GM18511 (cell line): ENCODE results near the gene NOXA1.

Experiments used
- ATAC-seq: cut with Tn5 transposase; IDR thresholded peaks from one replicate; pipeline ENCODE4 v1.9.1; 2021; ENCODE audit warnings: mild to moderate bottlenecking, moderate library complexity; ENCODE audit not compliant: unreplicated experiment

NOXA1 gene

GRCh38 chr9:137387114-137387890, 35.9 kb upstream of the NOXA1 start:
- ATAC-seq = no peak

- no peak for ATAC-seq
Measured at GRCh38 chr9:137387891-137388560, 35.2 kb upstream of the NOXA1 start.

- ATAC-seq = no peak
Measured at GRCh38 chr9:137388589-137389427, 34.4 kb upstream of the NOXA1 start.

GRCh38 chr9:137389428-137389746, 33.8 kb upstream of the NOXA1 start:
- ATAC-seq = no peak

- no peak for ATAC-seq
Measured at GRCh38 chr9:137390553-137391410, 32.4 kb upstream of the NOXA1 start.

- ATAC-seq = no peak
Measured at GRCh38 chr9:137391411-137391754, 31.8 kb upstream of the NOXA1 start.

GRCh38 chr9:137392232-137393007, 30.8 kb upstream of the NOXA1 start:
- ATAC-seq = no peak

- no peak for ATAC-seq
Measured at GRCh38 chr9:137393176-137394150, 29.7 kb upstream of the NOXA1 start.

GRCh38 chr9:137394866-137395665, 28.1 kb upstream of the NOXA1 start:
- no peak for ATAC-seq

GRCh38 chr9:137395666-137396010, 27.6 kb upstream of the NOXA1 start:
- no peak for ATAC-seq

GRCh38 chr9:137396227-137396626, 27.0 kb upstream of the NOXA1 start:
- ATAC-seq = no peak

- ATAC-seq = no peak
Measured at GRCh38 chr9:137396634-137397367, 26.4 kb upstream of the NOXA1 start.

GRCh38 chr9:137397675-137398423, 25.3 kb upstream of the NOXA1 start:
- ATAC-seq = no peak

- no peak for ATAC-seq
Measured at GRCh38 chr9:137398561-137399468, 24.4 kb upstream of the NOXA1 start.

- no peak for ATAC-seq
Measured at GRCh38 chr9:137402746-137403145, 20.4 kb upstream of the NOXA1 start.

- no peak for ATAC-seq
Measured at GRCh38 chr9:137403269-137403668, 19.9 kb upstream of the NOXA1 start.
